IPS-NIHi7 (cell line): Measurements from ENCODE around the gene DLX1.
A peak's percentile ranks its signal among the peaks of the same experiment; 100 is the strongest.
"Not testable (repeated sequence)": the region's sequence is repeated elsewhere in the genome, so short reads cannot be mapped to it uniquely, and the experiment has no call there.

Experiments used
- DNase-seq: peaks from one replicate; pipeline ENCODE4 v3.0.0; 2012; ENCODE audit warnings: mixed read lengths; ENCODE audit errors: extremely low spot score

DLX1 gene

DNA sequence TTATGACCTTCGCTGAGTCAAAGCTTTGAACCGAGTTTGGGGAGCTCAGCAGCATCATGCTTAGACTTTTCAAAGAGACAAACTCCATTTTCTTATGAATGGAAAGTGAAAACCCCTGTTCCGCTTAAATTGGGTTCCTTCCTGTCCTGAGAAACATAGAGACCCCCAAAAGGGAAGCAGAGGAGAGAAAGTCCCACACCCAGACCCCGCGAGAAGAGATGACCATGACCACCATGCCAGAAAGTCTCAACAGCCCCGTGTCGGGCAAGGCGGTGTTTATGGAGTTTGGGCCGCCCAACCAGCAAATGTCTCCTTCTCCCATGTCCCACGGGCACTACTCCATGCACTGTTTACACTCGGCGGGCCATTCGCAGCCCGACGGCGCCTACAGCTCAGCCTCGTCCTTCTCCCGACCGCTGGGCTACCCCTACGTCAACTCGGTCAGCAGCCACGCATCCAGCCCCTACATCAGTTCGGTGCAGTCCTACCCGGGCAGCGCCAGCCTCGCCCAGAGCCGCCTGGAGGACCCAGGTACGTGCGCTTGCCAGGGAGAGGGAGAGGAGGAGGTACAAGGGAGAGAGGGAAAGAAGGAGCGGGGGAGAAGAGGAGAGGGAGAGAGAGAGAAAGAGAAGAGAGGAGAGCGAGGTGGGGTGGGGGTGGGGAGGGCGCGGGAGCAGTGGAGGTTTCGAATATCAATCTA is at the start of gene DLX1:
DLX1 (plus strand) TSS at position 48 of the 700 bp plus-strand sequence; CDS start at position 219, 171 bp downstream.
- DNase-seq = peak; percentile 26

DNA sequence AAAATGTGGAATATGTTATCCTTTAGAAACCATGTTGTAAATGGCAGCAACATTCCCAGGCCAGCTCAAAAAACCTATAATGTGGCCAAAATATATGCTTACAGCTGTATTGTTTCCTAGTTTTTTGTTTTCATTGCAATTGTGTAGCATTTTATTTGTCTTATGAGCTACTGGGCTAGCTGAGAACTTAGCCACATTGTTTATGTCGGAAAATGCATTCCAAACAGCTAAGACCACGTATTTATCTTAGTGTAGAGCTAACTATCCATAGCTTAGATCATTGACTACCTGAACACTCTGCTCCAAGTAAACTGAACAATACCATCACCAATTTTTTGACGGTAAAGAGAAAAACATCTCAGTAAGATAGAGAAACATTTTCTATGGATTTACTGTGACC is 47.2 kb upstream of the DLX1 start:
- DNase-seq = no peak

DNA sequence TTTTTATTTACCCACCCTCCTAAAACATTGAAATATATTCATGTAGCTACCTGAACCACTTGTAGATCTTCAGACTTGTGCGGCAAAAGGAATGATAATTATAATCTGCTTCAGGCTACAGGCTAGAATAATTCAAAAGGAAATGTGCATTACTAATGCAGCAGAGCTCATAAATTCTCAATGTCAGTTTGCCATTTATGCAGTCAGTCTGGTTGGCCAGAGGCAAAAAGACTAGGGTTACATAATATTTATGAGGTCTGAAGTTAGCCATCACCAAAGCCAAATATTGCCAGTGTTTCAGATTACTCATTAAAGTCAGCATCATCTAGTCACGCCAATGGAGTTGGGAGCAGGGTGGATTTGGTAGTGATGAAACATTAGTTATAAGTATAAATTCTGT is 46.7 kb upstream of the DLX1 start:
- DNase-seq = no peak

DNA sequence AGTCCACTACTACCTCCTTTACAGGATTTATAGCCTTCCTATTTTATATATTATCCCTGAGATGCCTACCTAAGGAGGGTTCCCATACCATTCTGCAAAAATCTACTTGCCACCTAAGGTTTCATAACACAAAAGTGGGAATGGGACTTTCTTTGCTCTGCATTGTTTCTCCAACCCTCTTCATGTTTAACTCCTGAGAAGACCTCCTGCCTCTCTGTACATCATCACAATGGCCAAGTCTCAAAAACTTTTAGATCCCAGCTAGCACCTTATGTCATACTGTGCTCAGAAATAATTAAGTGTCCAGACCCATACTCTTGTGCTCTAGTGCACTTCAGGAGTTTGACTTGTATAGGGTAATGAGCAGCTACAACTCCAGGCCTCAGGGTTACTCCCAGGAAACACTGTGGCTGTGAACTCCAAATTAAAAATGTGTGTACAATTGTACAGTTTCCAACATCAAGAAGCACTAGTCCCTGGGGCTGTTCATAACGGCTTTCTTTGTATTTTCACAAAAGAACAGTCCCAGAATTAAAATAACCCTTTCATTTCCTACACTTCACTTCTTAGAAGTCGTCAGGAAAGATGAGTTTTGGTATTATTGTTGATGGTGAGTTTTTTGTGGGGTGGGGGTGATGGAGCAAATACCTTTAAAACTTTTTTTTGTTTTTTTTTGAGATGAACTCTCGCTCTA is 46.1 kb upstream of the DLX1 start:
- no peak for DNase-seq

DNA sequence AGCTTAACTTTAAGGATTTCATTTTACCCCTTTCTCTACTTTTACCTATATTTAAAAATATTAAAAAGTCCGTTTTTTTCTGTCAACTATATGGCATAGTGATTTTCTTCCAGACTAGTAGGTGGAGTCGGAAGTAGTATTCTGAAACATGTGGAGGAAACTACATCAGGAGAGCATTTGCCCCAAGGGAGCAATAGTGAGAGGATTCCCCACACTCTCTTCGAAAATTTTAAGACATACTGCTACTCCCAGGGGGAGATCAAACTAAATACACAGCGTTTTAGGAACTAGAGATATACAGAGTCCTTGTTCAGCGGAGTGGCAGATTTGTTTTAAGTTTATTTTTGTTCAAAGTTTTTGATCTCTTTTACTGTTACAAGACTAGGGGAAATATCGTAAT is 45.0 kb upstream of the DLX1 start:
- no peak for DNase-seq

DNA sequence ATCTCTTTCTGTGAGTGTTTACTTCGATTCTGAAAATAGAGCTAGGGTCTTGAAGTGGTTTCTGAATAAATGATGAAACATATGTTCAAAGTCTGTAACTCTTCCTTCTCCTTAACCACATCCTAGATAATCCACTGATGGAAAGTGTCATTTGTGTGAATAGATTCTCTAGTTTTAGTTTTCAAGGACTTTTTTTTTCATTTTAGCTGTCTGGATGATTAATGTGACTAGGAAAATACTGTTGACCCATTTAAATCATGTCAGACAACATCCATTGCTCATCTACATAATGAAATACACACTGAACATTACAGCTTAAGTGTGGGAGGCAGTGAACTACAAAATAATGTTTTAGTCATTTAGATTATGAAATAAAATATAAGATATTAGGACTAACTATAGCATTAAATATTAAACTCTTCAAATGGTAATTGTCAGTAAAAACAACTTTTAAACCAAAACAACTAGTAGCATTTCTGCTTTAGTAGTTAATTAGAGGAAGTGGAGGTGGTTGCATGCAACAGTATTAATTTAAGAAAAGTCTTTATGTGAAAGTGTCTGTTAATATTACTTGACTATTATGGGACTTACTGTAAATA is 39.1 kb upstream of the DLX1 start:
- no peak for DNase-seq

DNA sequence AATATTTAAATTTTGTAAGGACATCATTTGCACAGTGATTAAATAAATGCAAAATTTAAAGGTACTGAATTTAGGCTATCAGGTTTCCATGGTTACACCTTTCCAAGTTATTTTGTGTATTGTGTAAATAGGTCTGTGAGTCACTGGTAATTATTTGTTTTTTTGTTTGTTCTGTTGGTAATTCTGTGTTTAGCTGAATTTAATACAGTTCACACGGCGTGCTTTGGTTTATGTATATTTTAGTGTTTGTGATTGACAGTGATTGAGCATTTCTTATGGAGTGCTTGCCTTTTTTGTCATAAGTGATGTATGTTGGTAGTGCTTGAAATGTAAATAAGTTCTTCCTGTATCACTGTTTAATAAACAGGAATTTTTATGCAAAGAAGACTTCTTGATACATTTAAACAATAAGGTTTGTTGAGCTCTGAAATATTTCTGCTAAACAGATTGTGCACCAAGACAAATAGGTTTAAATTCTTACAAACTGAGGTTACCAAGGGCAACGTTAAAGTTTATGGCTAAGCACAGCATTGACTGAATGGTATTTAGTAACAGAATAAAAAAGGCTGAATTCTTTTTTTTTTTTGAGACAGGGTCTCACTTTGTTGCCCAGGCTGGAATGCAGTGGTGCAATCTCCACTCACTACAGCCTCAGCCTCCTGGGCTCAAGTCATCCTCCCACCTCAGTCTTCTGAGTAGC is 38.3 kb upstream of the DLX1 start:
- no peak for DNase-seq

DNA sequence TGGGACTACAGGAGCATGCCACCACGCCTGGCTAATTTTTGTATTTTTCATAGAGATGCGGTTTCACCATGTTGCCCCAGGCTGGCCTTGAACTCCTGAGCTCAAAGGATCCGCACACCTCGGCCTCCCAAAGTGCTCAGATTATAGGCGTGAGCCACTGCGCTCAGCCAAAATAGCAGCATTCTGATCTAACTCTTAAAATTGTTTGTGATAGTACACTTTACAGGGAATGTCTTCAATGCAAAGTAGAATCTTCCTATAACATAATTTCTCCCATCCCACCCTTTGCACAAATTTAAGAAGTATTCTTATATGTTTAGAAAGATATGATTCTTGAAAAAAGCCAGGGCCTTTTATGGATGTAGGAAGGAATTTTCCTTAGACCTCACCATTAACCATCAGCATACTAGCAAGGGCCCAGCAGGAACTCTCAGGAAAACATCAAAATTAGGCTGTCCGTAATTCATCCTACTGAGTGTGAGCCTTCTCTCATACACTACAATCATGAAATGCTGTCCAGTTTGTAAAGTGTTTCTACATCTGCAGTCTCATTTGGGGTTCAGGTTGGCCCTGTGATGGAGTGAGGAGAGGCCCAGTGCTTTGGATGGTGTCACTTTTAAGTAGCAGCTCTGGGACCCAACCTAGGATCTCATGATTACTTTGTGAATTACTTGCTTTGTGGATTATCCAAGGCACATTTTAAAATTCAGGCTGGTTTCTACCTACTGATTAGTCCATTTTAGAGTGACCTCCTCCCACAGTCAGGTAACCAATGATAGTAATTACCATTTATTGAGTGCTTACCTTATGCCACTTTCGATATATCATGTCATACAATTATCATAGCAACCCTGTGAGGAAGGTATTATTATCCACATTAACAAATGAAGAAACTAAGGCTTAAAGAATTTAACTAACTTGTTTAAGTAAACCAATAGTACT is 37.5 kb upstream of the DLX1 start:
- no peak for DNase-seq

DNA sequence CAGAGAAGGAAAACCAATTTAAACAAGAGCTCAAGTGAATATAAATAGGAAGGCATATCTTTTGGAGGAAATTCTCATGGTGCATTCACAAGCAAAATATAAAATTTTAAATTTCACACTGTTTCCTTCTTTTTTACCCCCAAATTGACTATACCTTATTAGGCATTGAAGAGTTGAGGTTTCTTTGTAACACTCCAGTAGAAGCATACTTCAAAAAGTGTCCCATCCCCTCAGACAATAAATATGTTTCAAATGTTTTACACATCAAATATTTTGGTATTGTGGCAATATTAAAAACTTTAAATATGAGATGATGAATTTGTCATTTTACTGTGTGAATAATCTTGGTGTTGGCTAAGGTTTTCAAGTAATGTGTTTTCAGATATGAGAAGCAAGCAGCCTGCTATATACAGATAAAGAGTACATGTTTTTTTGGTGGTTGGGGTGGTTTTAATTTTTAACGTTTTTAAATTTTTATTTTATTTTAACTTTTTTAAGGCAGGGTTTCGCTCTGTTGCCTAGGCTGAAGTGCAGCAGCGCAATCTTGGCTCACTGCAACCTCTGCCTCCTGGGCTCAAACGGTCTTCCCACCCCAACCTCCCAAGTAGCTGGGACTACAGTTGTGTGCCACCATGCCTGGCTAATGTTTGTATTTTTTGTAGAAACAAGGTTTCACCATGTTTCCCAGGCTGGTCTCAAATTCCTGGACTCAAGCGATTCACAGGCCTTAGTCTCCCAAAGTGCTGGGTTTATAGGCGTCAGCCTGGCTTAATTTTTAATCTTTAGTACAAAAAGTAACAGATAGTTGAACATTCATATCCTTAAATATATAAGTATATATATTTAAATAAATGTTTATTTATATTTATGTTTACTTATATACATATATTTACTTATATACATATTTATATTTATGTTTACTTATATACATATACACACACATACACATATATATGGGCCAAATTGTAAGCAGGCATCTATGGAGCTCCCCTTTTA is 36.5 kb upstream of the DLX1 start:
- no peak for DNase-seq

DNA sequence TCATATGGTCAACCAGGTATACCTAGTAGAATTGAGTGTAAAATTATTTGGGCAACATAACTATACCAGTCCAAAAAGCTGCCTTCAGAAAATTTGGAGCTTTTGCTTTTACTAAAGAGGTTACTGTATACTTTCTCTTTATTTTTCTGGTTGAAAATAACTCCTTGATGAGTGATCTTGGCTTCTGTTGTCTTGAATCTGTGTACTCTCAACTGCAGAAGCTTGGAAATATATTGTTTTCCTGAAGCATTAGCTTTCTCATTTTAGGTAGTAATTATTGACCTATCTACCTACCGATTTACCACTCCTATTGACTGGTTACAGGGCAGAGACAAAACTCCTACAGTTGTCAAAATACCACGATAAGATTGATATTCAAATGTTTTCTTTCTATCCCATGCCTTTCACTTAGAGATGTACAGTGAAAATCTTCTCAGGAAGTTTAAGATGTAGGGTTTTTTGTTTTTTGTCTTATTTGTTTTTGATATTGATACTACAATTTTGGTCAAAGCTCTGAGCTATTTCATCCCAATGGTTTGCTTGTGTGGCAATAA is 35.7 kb upstream of the DLX1 start:
- no peak for DNase-seq

DNA sequence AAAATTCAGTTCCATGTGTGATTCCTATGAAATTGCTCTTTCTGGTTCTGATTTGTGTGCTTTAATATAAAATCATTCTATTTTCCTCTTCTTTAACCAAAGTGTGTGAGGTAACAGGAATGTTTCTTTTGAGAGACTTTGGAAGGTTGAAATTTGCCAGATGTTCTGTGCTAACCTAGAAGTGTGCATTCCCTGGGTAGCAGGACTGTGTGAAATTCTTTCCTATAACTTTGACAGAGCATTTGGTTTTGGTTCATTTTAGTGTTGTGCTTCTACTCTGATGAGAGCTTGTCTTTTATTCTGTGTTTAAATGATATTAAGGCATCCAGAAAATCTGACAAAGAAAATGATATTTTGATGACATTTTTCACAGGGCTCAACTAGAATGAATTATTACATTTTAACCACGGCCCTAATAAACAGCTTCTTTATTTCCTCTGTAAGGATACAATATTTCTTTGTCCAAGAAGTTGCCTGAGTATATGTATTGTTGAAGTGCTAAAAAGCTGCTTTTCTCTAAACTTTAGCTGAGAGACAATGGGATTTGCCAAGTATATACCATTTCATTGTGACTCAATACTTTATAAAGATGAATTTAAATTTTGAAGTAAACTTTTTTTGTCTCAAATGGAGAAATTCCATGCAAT is 34.7 kb upstream of the DLX1 start:
- no peak for DNase-seq

DNA sequence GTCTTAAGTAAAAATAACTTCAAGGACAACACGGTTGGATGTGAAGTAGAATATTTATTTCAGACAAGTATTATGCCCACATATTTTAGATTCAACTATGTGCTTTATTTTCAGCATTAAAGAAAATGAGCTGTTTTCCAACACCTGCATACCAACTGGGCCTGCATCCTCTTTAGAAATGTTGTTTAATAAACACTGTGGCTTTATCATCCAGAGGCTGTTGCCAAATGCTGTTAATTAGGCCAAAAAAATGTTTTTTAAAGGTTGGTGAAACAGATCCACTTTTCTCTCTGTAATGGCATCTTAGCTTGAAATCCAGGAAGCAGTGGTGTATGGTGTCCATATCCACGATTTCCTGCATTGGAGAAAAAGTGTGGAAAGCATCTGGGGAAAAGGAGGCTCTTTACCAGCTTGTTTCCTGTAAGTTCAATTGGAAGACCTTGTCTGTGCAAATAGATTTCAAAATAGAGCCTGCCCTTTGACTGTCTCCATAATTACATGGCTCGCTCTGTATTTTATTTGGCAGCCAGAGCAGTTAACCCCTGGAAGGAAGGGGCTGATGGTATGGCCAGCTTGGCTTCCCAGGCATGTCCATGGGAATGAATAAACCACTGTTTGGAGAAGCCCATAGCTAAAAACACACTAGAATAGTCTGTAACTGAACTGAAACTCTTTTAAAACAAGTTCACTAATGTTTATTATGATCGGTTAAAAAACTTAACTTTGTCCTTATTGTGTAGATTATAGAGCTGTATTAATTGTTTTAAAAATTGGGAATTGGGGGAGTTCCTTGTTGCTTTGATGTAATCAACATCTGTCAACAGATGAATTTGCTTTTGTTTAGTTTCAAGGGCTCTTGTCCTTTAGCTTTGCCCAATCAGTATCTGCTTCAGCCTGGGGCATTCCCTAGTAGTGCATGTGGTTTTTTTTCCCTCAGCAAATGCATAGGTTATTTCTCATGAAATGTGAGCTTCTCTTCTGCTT is 33.0 kb upstream of the DLX1 start:
- DNase-seq = no peak

DNA sequence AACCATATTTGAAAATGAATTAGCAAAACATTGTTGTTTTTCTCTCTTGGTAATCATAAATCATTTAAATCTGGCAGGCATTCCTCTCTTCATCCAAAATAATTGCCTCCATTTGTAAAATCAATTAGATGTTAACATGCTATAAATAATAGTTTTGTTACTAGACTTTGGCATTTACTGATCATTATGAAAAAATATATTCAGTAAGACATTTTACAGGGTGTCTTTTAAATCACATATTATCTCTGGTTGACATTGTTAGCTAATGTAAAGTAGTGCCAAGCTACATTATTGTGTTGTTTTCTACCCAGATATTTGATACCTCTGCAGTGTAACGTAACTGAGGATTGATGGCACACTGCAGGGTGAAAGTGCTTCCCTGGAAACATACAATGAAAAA is 31.8 kb upstream of the DLX1 start:
- no peak for DNase-seq

DNA sequence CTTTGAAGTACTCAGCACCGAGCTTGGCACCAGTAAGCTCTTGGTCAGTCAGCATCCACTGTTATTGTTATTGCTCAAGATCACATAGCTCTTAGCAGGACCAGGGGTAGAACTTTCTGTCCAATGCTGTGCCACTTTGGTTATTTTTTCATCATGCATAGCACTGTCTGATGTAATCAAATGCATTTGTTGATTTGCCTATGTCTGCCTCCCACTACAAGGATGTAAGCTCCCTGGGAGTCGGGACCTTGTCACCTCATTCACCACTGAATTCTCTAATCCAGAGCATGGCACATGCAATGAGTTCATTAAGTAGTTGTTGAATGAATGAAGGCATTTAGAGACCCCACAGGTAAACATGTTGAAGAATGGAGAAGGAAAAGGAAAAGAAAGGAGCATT is 29.0 kb upstream of the DLX1 start:
- no peak for DNase-seq

DNA sequence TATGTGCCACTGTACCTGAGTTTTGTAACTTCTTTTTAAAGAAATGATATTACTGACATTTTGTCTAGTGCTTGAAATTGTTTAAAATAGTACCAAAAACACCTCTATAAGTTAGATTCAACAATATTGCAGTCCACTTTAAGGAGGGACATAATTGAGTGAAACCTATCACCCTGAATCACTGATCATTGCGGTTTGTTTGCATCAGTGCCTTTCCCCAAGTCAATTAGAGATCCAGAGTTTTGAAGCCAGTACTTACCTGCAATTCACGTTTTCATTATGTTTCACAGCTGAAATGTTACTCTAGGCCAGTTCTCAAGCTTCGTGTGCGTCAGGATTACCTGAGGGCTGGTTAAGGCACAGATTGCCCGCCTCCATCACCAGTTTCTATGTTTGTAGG is 26.6 kb upstream of the DLX1 start:
- DNase-seq = no peak

DNA sequence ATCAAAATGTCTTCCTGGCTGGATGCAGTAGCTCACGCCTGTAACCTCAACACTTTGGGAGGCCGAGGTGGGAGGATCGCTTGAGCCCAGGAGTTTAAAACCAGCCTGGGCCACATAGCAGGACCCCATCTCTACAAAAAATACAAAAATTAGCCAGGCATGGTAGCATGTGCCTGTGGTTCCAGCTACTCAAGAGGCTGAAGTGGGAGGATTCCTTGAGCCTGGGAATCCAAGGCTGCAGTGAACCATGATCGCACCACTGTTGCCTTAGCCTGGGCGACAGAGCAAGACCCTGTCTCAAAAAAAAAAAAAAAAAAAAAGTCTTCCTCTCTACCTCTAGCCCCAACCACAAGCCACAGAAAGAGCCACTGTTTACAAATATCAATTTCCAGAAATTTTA is 25.2 kb upstream of the DLX1 start:
- DNase-seq = not testable (repeated sequence)

DNA sequence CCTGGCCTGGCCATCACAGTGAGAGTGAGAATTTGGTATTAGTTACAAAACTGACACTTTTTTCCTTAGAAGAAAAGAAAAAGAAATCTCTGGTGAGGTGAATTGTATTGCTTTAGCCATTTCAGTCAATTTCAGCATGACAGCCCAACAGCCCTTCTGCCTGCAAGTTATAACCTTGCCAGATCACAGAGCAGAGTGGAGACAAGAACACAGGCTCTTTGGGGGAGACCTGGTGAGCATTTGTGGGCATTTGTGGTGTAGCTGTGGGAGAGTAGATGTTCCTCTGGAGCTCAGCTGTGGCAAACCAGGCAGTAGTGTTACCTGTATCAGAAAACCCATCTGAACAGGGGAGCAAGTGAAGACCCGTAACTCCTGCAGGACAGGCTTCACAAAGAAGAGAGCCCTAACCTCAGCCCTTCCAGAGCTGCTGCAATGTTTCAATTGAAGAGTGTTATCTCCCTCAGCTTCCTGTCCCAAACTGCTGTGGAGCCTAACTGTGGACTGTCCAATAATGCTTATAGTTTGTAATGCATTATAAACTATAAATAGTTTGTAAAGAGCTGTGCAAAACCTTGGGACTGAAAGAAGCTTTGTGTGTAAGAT is 22.8 kb upstream of the DLX1 start:
- DNase-seq = no peak

DNA sequence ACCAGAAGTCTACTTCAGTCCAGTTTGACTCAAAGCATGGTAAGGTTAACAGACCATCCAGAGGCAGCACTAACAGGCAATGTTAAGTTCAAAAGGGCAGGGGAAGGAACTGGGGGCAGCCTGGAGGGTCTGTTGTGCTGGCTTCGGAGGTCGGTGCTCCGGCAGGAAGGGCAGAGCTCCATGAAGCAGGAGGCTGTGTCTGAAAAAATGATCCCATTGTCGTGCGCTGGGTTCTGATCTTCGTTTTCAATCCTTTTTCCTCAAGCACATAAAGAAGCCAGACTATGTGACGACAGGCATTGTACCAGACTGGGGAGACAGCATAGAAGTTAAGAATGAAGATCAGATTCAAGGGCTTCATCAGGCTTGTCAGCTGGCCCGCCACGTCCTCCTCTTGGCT is 21.9 kb upstream of the DLX1 start:
- no peak for DNase-seq
